Stimulated activated CD4-positive, alpha-beta T cell treated with anti-CD3 and anti-CD28 coated beads, Interleukin-4, amount 100 ng/mL, for 24 hours (primary cell): ENCODE measurements around the gene ZPR1.
"Not testable (repeated sequence)": the region's sequence is repeated elsewhere in the genome, so short reads cannot be mapped to it uniquely, and the experiment has no call there.

ENCODE experiments used
- DNase-seq: peaks from one replicate; pipeline ENCODE4 v3.0.0-alpha.2; 2020

ZPR1 gene

DNA sequence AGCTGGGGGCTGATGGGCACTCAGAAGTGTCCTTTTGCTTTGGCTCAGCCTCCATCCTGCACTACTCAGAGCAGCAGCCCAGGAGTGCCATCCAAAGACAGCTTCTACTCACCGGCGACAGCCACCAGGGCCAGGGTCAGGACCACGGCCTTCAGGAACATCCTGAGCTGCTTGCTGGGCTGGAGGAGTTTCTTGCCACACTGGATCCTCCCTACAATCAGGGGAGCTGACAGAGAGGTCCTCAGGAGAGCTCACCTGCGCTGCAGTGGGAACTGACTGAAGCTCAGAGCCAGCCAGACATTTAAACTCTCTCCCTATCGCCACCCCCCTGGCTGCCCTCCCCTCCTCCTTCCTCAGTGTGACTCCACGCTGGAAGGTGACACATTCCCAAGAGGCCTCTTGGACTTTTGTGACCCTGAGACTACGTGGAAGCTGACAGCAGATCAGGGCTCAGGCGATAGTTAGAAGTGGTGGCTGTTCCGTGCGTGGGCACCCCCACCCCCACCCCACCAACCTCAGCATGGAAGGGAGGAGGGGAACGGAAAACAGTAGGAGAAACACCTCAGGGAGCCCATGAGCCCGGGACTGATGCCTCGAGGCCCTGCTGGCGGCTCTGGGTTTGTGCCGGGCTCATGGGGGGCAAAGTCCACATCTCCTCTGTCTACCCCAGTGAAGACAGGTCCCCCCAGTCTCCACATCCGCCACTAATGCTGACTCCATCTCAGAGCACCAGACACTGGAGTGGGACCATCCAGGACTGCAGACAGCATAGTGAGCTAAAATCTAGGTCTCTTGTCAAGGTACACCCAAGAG lies 35.4 kb upstream of the ZPR1 start, which contains the start of gene APOA4:
TSS of gene APOA4 (minus strand) at position 274 of the 813 bp plus-strand sequence. CDS start at position 161, 113 bp downstream.
- DNase-seq, result no peak

DNA sequence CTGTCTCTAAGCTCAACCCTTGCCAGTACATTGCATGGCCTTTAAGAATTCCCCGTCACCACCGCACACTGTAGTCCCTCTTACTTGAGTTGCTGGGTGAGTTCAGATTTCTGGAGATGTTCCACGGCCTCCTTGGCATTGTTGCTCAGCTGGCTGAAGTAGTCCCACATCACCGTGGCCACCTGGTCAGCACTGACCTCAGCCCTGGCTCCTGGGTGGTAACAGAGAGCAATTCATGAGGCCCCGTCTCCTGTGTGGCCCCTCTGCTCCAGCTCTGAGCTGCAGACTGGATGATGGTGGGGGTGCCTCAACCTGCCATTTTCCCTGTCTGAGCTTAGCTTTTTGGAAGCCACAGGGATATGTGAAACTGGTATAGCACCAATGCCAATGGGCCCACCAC lies 34.8 kb upstream of the ZPR1 start:
- DNase-seq, result no peak

GRCh38 chr11:116821050-116821918 lies 33.5 kb upstream of the ZPR1 start:
- no peak for DNase-seq

GRCh38 chr11:116819049-116819448 lies 31.2 kb upstream of the ZPR1 start:
- no peak for DNase-seq

DNA sequence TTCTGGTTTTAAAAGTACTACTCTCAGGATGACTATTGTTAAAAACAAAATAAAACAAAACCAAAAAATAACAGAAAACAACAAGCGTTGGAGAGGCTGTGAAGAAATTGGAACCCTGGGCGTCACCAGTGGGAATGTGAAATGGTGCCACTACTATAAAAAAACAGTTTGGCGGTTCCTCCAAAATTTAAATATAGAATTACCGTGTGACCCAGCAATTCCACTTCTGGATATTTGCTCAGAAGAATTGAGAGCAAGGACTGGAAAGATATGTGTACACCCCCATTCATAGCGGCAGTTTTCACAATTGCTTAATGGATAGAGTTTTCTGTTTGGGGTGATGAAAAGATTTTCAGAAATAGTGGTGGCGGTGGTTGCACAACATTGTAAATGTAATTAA lies 26.7 kb upstream of the ZPR1 start:
- no peak for DNase-seq

DNA sequence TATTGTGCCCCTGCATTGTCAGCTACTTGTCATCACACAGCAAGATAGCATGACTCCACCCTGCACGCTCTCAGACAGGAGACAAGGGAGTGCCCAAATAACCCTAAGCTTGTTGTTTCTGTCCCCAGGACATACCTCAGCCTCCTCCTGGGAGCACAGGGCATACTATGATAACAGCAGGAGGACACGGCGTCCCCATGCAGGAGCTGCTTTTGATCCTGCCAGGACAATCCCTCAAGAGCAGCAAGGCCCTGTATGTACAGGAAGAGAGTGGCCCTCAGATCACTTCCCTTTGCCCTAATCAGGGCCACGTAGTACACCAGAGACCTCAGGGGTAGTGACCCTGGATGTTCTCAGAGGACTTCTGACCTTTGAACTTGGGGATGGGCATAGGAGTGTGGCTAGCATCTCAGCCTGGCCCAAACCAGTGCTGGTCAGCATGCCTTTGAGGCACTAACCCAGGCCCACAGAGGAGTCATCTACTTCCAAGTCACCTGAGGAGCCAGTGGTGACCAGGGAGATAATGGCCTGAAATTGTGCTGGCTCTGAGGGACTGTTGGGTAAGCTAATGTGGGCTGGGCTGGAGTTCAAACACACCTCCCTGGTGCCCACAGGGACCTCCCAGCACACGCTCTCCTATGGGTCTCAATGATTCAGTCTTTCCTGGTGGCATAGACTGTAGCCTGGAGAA lies 26.1 kb upstream of the ZPR1 start:
- no peak for DNase-seq

- DNase-seq, result no peak
These were observed 25.3 kb upstream of the ZPR1 start for GRCh38 chr11:116813170-116813569.

- no peak for DNase-seq
These were observed 24.3 kb upstream of the ZPR1 start for GRCh38 chr11:116812109-116812508.

DNA sequence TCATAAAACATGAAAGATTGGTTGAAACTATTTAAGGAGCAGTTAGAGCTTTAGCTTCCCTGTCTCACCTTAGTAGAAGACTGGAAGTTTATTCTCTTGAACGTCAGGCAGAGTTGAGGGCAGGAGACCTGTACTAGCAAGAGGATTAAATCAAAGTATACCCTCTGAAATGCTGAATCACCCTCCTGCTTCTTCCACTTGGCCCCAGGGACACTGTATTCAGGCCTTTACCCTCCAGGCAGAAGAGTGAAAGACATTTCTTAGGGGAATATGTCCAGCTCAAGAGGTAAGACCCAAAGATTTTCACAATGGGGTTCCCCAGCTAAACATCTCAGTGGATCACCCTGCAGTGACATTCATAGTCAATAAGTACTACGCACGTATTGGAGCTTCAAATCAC lies 23.4 kb upstream of the ZPR1 start:
- no peak for DNase-seq

GRCh38 chr11:116808262-116809175 lies 20.7 kb upstream of the ZPR1 start:
- DNase-seq, result no peak

- no peak for DNase-seq
These were observed 19.9 kb upstream of the ZPR1 start for GRCh38 chr11:116807601-116808261.

- no peak for DNase-seq
These were observed 16.2 kb upstream of the ZPR1 start for GRCh38 chr11:116804001-116804400.

DNA sequence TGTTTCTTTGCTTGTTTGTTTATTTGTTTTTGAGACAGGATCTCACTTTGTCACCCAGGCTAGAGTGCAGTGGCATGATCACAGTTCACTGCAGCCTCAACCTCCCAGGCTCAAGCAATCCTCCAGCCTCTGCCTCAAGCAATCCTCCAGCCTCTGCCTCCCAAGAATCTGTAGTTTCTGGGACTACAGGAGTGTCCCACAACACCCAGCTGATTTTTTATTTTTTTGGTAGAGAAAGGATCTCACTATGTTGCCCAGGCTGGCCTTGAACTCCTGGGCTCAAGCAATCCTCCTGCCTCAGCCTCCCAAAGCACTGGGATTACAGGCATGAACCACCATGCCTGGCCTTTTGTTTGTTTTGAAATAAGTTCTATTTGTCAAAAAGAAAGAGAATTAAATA lies 13.8 kb upstream of the ZPR1 start:
- not testable (repeated sequence) for DNase-seq

GRCh38 chr11:116800610-116801009 lies 12.8 kb upstream of the ZPR1 start:
- DNase-seq, result no peak

DNA sequence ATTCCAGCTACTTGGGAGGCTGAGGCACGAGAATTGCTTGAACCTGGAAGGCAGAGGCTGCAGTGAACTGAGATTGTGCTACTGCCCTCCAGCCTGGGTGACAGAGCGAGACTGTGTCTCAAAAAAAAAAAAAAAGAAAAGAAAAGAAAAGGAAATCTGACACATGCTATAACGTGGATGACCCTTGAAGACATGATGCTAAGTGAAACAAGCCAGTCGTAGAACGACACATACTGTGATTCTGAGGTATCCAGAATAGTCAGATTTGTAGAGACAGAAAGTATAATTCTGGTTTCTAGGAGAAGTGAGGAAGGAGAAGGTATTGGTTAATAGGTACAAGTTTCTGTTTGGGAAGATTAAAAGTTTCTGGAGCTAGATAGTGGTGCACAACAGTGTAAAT lies 10.5 kb upstream of the ZPR1 start:
- no peak for DNase-seq

DNA sequence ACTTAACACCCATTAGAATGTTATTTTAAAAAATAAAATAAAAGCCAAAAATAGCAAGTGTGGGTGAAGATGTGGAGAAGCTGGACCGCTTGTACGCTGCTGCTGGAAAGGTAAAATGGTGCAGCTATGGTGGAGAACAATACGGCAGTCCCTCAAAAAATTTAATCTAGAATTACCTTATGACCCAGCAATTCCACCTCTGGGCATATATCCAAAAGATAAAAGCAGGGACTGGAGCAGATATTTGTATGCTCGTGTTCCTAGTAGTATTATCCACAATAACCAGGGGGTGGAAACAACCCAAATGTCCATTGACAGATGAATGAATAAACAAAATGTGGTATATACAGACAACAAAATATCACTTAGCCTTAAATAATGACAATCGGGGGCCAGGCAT lies 10.0 kb upstream of the ZPR1 start:
- no peak for DNase-seq

DNA sequence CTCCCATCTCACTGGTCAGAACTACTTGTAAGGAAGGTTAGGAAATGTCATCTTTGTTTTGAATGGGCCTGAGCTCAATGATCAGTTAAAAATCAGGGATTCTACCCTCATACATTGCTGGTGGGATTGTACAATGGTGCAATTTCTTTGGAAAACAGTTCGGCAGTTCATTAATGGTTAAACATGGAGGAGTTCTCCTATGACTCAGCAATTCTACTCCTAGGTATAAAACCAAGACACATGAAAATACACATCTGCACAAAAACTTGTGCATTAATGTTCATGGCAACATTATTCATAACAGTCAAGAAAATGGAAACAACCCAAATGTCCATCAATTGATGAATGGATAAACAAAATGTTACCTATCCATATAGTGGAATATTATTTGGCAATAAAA lies 8.7 kb upstream of the ZPR1 start:
- no peak for DNase-seq

DNA sequence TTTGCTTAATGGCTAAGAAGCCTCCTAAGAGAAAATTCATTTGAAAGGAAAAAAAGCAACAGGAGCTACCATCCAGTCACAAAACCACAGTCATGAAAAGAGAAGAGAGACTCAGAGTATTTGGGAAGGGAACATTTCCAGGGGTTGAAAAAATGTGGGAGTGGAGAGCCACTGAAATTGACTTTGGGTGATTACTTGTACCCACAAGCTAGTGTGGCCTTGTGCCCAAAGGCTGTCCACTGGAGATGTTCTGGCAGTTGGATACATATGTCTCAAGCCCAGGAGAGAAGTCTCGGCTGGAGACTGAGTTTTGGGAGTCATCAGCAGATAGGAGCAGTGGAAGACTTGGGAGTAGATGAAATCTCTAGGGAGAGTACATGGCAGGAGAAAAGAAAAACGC lies 7.0 kb upstream of the ZPR1 start:
- no peak for DNase-seq

GRCh38 chr11:116793772-116794097 lies 5.9 kb upstream of the ZPR1 start:
- no peak for DNase-seq

DNA sequence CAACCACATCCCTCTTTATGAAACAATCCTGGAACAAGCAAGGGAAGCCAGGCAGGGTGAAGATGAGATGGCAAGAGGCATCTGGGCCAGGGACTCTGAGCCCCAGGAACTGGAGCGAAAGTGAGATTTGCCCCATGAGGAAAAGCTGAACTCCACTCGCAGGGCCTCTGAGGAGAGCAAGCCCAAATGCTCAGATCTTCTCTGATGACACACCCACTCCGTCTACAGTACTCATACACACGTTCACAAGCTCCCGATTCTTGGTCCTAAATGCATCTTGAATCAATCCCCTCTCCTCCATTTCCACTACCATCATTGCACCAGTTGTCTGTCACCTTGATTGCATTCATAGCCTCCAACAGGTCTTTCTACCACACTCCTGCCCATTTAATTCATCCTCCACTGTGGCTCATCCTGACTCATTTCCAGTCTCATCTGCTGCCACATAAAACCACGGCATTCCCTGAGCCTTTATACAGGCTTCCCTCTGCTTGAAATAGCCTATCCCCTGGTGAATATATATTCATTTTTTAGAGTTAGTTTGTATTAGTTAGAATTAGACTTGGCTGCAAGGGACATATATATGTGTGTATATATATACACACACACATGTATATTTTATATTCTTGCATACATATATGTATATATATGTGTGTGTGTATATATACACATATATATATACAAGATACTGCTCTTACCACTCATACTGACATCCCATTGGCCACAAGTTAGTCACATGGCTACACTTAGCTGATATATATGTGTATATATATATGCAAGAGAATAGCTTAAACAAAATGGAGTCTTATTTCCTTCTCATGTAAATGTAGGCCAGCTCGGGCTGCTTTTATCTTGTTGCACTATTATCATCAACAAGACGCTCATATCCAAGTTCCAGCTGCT lies 5.3 kb upstream of the ZPR1 start:
- DNase-seq, result no peak
